Measurements from ENCODE around the gene DGCR8.
A peak's percentile ranks its signal among the peaks of the same experiment; 100 is the strongest.

DGCR8 gene

DNA sequence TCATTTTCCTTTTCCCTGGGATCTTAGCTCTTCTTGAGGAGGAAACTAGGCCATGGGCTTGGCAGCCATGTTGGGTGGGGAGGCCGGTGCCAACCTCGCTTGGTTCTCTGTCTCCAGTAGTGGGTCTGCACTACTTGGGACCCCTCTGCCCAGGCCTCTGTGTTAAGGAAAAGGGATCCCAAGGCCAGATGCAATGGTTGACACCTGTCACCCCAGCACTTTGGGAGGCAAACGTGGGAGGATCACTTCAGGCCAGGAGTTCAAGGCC is 49.6 kb downstream of the DGCR8 start:
- ATAC-seq (ENCODE audit: insufficient read depth, low read depth): no peak
- no peak overlapping the region for H3K4me3 ChIP-seq (ENCODE audit: low read depth in 1 of 2, low read length in 2 of 2)
- peaks cover 33% of the 10 kb centered on the region for H3K36me3 ChIP-seq (ENCODE audit: insufficient read depth, low read length)
- H3K27ac ChIP-seq (ENCODE audit: low read length): no peak overlapping the region
- peaks cover 72% of the 10 kb centered on the region for H4K20me1 ChIP-seq (ENCODE audit: insufficient read depth, low read length)
- no peaks in the 10 kb centered on the region for H3K9me3 ChIP-seq (ENCODE audit: insufficient read depth, low read length, severe bottlenecking)
- H3K4me2 ChIP-seq (ENCODE audit: insufficient read depth, low read length): no peak overlapping the region
- no peak overlapping the region for H3K9ac ChIP-seq (ENCODE audit: low read depth, low read length)
- no peaks in the 10 kb centered on the region for H3K27me3 ChIP-seq (ENCODE audit: insufficient read depth, low read length, poor library complexity)
- no peak overlapping the region for H2AFZ ChIP-seq (ENCODE audit: low read depth, low read length)
- H3K4me1 ChIP-seq (ENCODE audit: insufficient read depth, low read length): peaks cover 32% of the 10 kb centered on the region
- H3K79me2 ChIP-seq (ENCODE audit: insufficient read depth, low read length): peaks cover 33% of the 10 kb centered on the region
- no peak for DNase-seq
- no peak for TF ChIP-seq EZH2 (IDR thresholded peaks at IDR 0.05; ENCODE audit: borderline replicate concordance, low read depth, low read length, severe bottlenecking)
- TF ChIP-seq, protein P1, sequence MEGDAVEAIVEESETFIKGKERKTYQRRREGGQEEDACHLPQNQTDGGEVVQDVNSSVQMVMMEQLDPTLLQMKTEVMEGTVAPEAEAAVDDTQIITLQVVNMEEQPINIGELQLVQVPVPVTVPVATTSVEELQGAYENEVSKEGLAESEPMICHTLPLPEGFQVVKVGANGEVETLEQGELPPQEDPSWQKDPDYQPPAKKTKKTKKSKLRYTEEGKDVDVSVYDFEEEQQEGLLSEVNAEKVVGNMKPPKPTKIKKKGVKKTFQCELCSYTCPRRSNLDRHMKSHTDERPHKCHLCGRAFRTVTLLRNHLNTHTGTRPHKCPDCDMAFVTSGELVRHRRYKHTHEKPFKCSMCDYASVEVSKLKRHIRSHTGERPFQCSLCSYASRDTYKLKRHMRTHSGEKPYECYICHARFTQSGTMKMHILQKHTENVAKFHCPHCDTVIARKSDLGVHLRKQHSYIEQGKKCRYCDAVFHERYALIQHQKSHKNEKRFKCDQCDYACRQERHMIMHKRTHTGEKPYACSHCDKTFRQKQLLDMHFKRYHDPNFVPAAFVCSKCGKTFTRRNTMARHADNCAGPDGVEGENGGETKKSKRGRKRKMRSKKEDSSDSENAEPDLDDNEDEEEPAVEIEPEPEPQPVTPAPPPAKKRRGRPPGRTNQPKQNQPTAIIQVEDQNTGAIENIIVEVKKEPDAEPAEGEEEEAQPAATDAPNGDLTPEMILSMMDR (IDR thresholded peaks at IDR 0.05; ENCODE audit: borderline replicate concordance, extremely low read depth, low read length, poor library complexity, severe bottlenecking): no peak

DNA sequence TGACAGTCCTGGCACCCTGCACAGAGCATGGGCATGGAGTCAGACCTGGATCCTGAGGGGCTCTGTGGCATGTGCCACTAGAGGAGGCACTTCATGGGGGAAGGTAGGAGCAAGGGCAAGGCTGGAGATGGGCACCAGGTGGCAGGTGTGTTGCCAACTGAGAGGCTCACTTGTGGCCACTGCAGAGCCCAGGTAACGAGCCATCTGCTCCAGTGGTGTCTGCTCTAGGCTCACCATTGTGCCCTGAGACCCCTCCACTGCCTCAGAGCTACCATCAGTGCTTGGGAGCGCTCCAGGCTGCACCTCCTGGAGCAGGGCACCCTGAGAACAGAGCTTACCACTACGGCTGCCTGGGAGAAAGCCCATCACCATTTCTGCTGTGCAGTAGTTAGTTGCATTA is 50.3 kb downstream of the DGCR8 start:
- Histone ChIP-seq H3K27ac (ENCODE audit: low read length) (no peak overlapping the region; the same call in 1 of the 2 replicates), H3K9ac (ENCODE audit: low read depth, low read length) (peak overlapping the region; percentile 94; the same call in 1 of the 2 replicates), H3K79me2 (ENCODE audit: insufficient read depth, low read length) (peaks cover 35% of the 10 kb centered on the region), H2AFZ (ENCODE audit: low read depth, low read length) (peak overlapping the region; percentile 68; the same call in 1 of the 2 replicates), H4K20me1 (ENCODE audit: insufficient read depth, low read length) (peaks cover 71% of the 10 kb centered on the region), H3K36me3 (ENCODE audit: insufficient read depth, low read length) (peaks cover 27% of the 10 kb centered on the region), H3K4me1 (ENCODE audit: insufficient read depth, low read length) (peaks cover 34% of the 10 kb centered on the region), H3K4me2 (ENCODE audit: insufficient read depth, low read length) (peak overlapping the region; percentile 91), H3K4me3 (ENCODE audit: low read depth in 1 of 2, low read length in 2 of 2) (no peak overlapping the region), H3K27me3 (ENCODE audit: insufficient read depth, low read length, poor library complexity) (no peaks in the 10 kb centered on the region), H3K9me3 (ENCODE audit: insufficient read depth, low read length, severe bottlenecking) (no peaks in the 10 kb centered on the region)
- TF ChIP-seq, protein P1 (IDR thresholded peaks at IDR 0.05; ENCODE audit: borderline replicate concordance, extremely low read depth, low read length, poor library complexity, severe bottlenecking): peak; percentile 35
- no peak for TF ChIP-seq EZH2 (IDR thresholded peaks at IDR 0.05; ENCODE audit: borderline replicate concordance, low read depth, low read length, severe bottlenecking)
- ATAC-seq (ENCODE audit: insufficient read depth, low read depth): no peak
- DNase-seq: peak; percentile 27

DNA sequence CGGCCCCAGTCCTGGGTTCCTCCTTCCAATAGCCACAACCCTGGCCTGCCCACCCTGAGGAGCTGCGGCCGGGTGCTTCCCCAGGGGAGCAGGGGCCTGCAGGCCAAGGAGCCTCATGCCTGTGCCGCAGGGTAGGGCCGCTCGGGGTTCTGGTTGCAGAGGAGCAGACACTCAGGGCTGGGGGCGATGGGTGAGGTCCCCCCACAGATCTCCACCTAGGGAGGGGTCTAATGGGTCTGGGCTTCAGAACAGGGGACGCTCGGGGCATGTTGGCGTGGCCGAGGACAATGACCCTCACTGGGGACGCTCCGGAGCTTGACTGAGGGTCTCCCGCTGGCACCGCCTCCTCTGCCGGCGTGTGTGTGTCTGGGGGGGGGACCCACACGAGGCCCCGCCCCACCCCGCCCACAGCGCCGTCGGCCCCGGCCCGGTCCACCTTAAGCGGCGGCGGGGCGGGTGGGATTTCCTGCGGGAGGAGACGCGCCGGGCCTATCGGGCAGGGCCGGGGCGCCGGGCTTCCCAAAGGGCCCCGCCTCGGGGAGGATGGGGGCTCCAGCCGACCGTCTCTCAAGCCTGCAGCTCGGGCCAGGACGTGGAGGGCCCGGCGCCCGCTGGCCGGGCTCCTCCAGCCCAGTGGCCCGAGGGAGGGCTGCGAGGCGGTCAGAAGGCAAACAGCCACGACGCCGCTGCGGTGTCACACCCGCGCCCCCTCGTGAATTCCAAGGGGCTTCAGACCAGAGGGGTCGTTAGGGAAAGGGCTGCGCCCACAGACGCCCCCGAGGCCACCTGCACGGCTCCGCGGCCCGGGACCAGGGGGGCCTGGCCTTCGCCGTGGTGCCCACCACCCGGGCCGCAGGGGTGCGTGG is 50.9 kb downstream of the DGCR8 start:
- DNase-seq: peak; percentile 85
- H3K9ac ChIP-seq (ENCODE audit: low read depth, low read length): peak overlapping the region; percentile 94
- H3K27ac ChIP-seq (ENCODE audit: low read length): peak overlapping the region; percentile 72
- peaks cover 71% of the 10 kb centered on the region for H4K20me1 ChIP-seq (ENCODE audit: insufficient read depth, low read length)
- no peaks in the 10 kb centered on the region for H3K9me3 ChIP-seq (ENCODE audit: insufficient read depth, low read length, severe bottlenecking)
- peaks cover 42% of the 10 kb centered on the region for H3K79me2 ChIP-seq (ENCODE audit: insufficient read depth, low read length)
- H3K4me1 ChIP-seq (ENCODE audit: insufficient read depth, low read length): peaks cover 34% of the 10 kb centered on the region
- H3K36me3 ChIP-seq (ENCODE audit: insufficient read depth, low read length): peaks cover 21% of the 10 kb centered on the region
- peak overlapping the region; percentile 91 for H3K4me2 ChIP-seq (ENCODE audit: insufficient read depth, low read length)
- peak overlapping the region; percentile 91 to 92 for H3K4me3 ChIP-seq (ENCODE audit: low read depth in 1 of 2, low read length in 2 of 2)
- TF ChIP-seq, protein P1 (IDR thresholded peaks at IDR 0.05; ENCODE audit: borderline replicate concordance, extremely low read depth, low read length, poor library complexity, severe bottlenecking): no peak
- no peak for TF ChIP-seq EZH2 (IDR thresholded peaks at IDR 0.05; ENCODE audit: borderline replicate concordance, low read depth, low read length, severe bottlenecking)
- ATAC-seq (ENCODE audit: insufficient read depth, low read depth): peak; percentile 85
- H2AFZ ChIP-seq (ENCODE audit: low read depth, low read length): peak overlapping the region; percentile 93
- H3K27me3 ChIP-seq (ENCODE audit: insufficient read depth, low read length, poor library complexity): no peaks in the 10 kb centered on the region
